Upper lobe of left lung (tissue), 6 donors: ENCODE data around the gene NHERF2. TPM values are rescaled to one million over a fixed set of nuclear protein-coding genes. Genes with fewer than 3 reads are reported as not detected.

Experiments used
- ATAC-seq, 2 donors: fragments of 200-7000 bp; cut with Tn5 transposase; one replicate each; pipeline ENCODE4 v1.9.1; 2022; ENCODE audit warnings: mild to moderate bottlenecking in 2 of 2, moderate library complexity in 2 of 2; ENCODE audit not compliant: low FRiP score in 2 of 2
- DNase-seq, 2 donors: peaks; one replicate each; pipeline ENCODE4 v3.0.0-alpha.2; 2019 to 2020
- H3K27ac ChIP-seq, 4 donors: fragments of 200-600 bp; sonication (generic); one replicate each; pipeline ENCODE4 v1.5.1; 2016 to 2019
- H3K27me3 ChIP-seq, 4 donors: fragments of 200-600 bp; sonication (generic); one replicate each; pipeline ENCODE4 v1.5.1; 2017 to 2019
- H3K36me3 ChIP-seq, 4 donors: fragments of 200-600 bp; sonication (generic); one replicate each; pipeline ENCODE4 v1.5.1; 2016 to 2019
- H3K4me1 ChIP-seq, 4 donors: fragments of 200-600 bp; sonication (generic); one replicate each; pipeline ENCODE4 v1.5.1; 2018 to 2019
- H3K4me3 ChIP-seq, 4 donors: fragments of 200-600 bp; sonication (generic); one replicate each; pipeline ENCODE4 v1.5.1; 2017 to 2019; ENCODE audit warnings: mild to moderate bottlenecking in 2 of 4, moderate library complexity in 1 of 4
- H3K9me3 ChIP-seq, 4 donors: fragments of 200-600 bp; sonication (generic); one replicate each; pipeline ENCODE4 v1.5.1; 2018 to 2019
- CTCF ChIP-seq, 6 experiments: fragments of 450-650 bp in 4 of 6; fragments of 200-600 bp in 2 of 6; sonication (generic) in 2 of 6; IDR thresholded peaks; one replicate each; pipeline ENCODE4 v1.5.1; 2016 to 2019; ENCODE audit warnings: antibody characterized with exemption in 6 of 6
- EP300 ChIP-seq, 4 donors: sonication (generic); formaldehyde crosslinking; IDR thresholded peaks; one replicate each; pipeline ENCODE4 v1.5.1; 2017; ENCODE audit warnings: antibody characterized with exemption in 4 of 4, control low read depth in 2 of 4
- POLR2A ChIP-seq, 4 donors: fragments of 450-650 bp; IDR thresholded peaks; one replicate each; pipeline ENCODE4 v1.5.1; 2016 to 2017; ENCODE audit warnings: antibody characterized with exemption in 4 of 4, mild to moderate bottlenecking in 2 of 4
- POLR2AphosphoS5 ChIP-seq, 2 donors: sonication (generic); formaldehyde crosslinking; IDR thresholded peaks; one replicate each; pipeline ENCODE4 v1.5.1; 2017; ENCODE audit warnings: antibody characterized with exemption in 2 of 2
- WGBS, 2 donors: methylation state at CpG; one replicate each; pipeline ENCODE4 v1.1.5; 2017 to 2018; 5-methylcytosine and 5-hydroxymethylcytosine counted together
- total RNA-seq, 6 donors: library from RNA; depleted of rRNA in 4 of 6; stranded (reverse); fragments of >200 nt in 4 of 6; gene quantifications; one replicate each; pipeline versions ENCODE4 v1.1.0 to v1.2.1, GENCODE V29; 2016 to 2021
- donor health status: DM: no; HTN: no; CAD: no; lungs with moderate emphysema.
- donor health status: DM: no; HTN: yes; CAD: no; lungs with severe emphysema.

The NHERF2 gene
- total RNA-seq, 6 donors from 2014 or later: 131 to 604 (median 283) TPM

- H3K4me3 ChIP-seq: no peak overlapping the region
These were observed 21.7 kb upstream of the NHERF2 start for GRCh38 chr16:2004795-2005517.

GRCh38 chr16:2005646-2006045, 21.1 kb upstream of the NHERF2 start:
- no peak for ATAC-seq
- H3K4me3 ChIP-seq: no peak overlapping the region
- peaks cover 54 to 67% (median 59%) of the 10 kb centered on the region in 4 donors for H3K4me1 ChIP-seq
- H3K36me3 ChIP-seq: peaks cover 17 to 29% (median 27%) of the 10 kb centered on the region in 4 donors
- 63 to 64% methylated on average over 10 to 14 of the region's 21 CpGs for WGBS, 2 donors
- no peak for TF ChIP-seq POLR2AphosphoS5 (IDR thresholded peaks at IDR 0.05)
- TF ChIP-seq CTCF (IDR thresholded peaks at IDR 0.05): peak in 2 of 6 experiments; percentile 23 to 49
- no peak for TF ChIP-seq EP300 (IDR thresholded peaks at IDR 0.05)
- H3K27me3 ChIP-seq: no peaks in the 10 kb centered on the region
- H3K9me3 ChIP-seq: no peaks in the 10 kb centered on the region
- peak overlapping the region in 1 of 4 donors; percentile 49 for H3K27ac ChIP-seq
- DNase-seq: no peak

More at GRCh38 chr16:2004795-2005517, 21.7 kb upstream of the NHERF2 start:
- peaks cover 17 to 36% (median 32%) of the 10 kb centered on the region in 4 donors for H3K36me3 ChIP-seq
- TF ChIP-seq CTCF (IDR thresholded peaks at IDR 0.05) (no peak), EP300 (IDR thresholded peaks at IDR 0.05) (no peak), POLR2AphosphoS5 (IDR thresholded peaks at IDR 0.05) (no peak), POLR2A (IDR thresholded peaks at IDR 0.05) (no peak)
- DNase-seq: peak in 1 of 2 donors; percentile 75
- peak overlapping the region in 1 of 4 donors; percentile 49 for H3K27ac ChIP-seq
- no peak for ATAC-seq
- H3K4me1 ChIP-seq: peaks cover 48 to 60% (median 52%) of the 10 kb centered on the region in 4 donors
- H3K9me3 ChIP-seq: no peaks in the 10 kb centered on the region
- 69 to 80% methylated on average over 13 to 31 of the region's 34 CpGs for WGBS, 2 donors
- H3K27me3 ChIP-seq: no peaks in the 10 kb centered on the region

DNA sequence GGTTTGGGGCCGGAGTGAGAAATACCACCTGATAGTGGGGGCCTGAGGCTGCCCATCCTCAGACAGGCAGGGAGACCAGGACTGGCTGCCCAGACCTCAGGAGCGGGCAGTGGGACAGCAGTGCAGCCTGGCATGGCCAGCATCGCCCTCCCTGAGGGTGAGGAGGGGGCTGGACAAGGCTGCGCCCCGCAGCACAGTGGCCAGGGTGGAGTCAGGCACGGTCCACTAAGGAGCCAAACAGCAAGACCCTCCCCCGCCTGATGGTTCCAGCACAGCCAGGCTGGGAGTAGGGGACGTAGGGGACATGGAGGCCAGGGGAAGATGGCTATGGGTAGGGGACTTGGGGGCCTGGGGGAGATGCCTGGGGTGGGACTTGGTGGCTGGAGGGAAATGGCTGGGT, 20.4 kb upstream of the NHERF2 start:
- Histone ChIP-seq H3K4me3 (no peak overlapping the region), H3K9me3 (no peaks in the 10 kb centered on the region), H3K4me1 (peaks cover 54 to 69% (median 60%) of the 10 kb centered on the region in 4 donors), H3K27ac (no peak overlapping the region), H3K27me3 (no peaks in the 10 kb centered on the region), H3K36me3 (peaks cover 12 to 23% (median 20%) of the 10 kb centered on the region in 4 donors)
- 92 to 96% methylated on average over 6 of the region's 8 CpGs for WGBS, 2 donors
- DNase-seq (peak in 1 of 2 donors; percentile 59), ATAC-seq (no peak)
- no peak for TF ChIP-seq POLR2A (IDR thresholded peaks at IDR 0.05)
- no peak for TF ChIP-seq EP300 (IDR thresholded peaks at IDR 0.05)
- no peak for TF ChIP-seq CTCF (IDR thresholded peaks at IDR 0.05)
- TF ChIP-seq POLR2AphosphoS5 (IDR thresholded peaks at IDR 0.05): no peak

DNA sequence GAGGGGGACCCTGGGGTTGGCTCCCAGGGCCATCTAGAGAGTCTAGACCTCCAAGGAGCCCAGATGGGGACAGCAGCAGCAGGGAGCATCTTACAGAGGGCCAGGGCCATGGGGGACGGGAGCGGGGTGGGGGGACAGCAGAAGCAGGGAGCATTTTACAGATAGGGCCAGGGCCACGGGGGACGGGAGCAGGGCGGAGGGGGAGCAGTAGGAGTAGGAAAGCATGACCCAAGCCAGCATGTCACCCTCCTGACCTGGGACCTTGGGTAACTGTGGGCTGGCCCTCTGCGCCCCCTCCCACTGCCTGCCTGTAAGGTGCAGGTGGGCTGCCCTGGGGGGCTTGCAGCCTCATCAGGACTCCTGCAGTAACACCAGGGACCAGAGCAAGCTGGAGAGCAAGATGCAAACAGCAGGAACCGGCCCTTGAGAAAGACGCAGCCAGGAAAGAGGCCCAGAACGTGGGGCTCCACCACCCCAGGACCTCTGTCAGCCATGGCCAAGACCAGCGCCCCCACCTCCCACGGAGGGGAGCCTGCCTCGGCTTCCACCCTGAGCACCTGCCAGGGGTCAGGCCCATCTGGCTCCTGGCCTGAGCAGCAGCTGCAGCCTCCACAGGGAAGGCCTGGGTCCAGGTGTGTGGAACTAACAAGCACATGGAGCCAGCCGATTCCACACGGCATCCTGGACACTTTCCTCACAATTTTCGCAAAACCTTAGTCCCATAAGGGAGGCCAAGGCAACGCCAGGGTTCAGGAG, 19.4 kb upstream of the NHERF2 start:
- TF ChIP-seq POLR2AphosphoS5 (IDR thresholded peaks at IDR 0.05) (no peak), POLR2A (IDR thresholded peaks at IDR 0.05) (no peak), CTCF (IDR thresholded peaks at IDR 0.05) (no peak), EP300 (IDR thresholded peaks at IDR 0.05) (no peak)
- H3K27ac ChIP-seq: peak overlapping the region in 3 of 4 donors; percentile 32 to 85 (median 53)
- peak overlapping the region in 1 of 4 donors; percentile 100 for H3K4me3 ChIP-seq
- peaks cover 54 to 69% (median 60%) of the 10 kb centered on the region in 4 donors for H3K4me1 ChIP-seq
- H3K27me3 ChIP-seq: no peaks in the 10 kb centered on the region
- H3K9me3 ChIP-seq: no peaks in the 10 kb centered on the region
- peaks cover 3 to 13% (median 11%) of the 10 kb centered on the region in 4 donors for H3K36me3 ChIP-seq
- WGBS, 2 donors: 82 to 85% methylated on average over 14 to 16 of the region's 16 CpGs
- no peak for ATAC-seq
- peak in 1 of 2 donors; percentile 62 for DNase-seq
